Iris pigment epithelial cell (primary cell): ENCODE results near the gene DTYMK.
"Not testable (repeated sequence)": the region's sequence is repeated elsewhere in the genome, so short reads cannot be mapped to it uniquely, and the experiment has no call there.

Experiments used
- DNase-seq: peaks from one replicate; pipeline ENCODE4 v3.0.0-alpha.2; 2011; ENCODE audit warnings: low read depth

DTYMK gene

GRCh38 chr2:241671457-241672240 lies 15.0 kb downstream of the DTYMK start:
- no peak for DNase-seq

- DNase-seq, result no peak
Measured at GRCh38 chr2:241670333-241671110, 16.1 kb downstream of the DTYMK start.

- DNase-seq, result no peak
Measured at GRCh38 chr2:241668839-241669238, 17.8 kb downstream of the DTYMK start.

- DNase-seq, result no peak
Measured at GRCh38 chr2:241668354-241668753, 18.3 kb downstream of the DTYMK start.

- peak; percentile 51 for DNase-seq
Measured at GRCh38 chr2:241666627-241667400, 19.8 kb downstream of the DTYMK start.

- peak; percentile 25 for DNase-seq
Measured at GRCh38 chr2:241665731-241666440, 20.7 kb downstream of the DTYMK start.

- DNase-seq, result not testable (repeated sequence)
Measured at GRCh38 chr2:241662731-241663130, 23.9 kb downstream of the DTYMK start.

GRCh38 chr2:241660593-241661213 lies 25.9 kb downstream of the DTYMK start:
- DNase-seq, result no peak

- DNase-seq, result peak; percentile 81
Measured at GRCh38 chr2:241659150-241659739, 27.4 kb downstream of the DTYMK start.

- DNase-seq, result no peak
Measured at GRCh38 chr2:241658296-241658695, 28.3 kb downstream of the DTYMK start.

GRCh38 chr2:241657786-241658254 lies 28.8 kb downstream of the DTYMK start:
- no peak for DNase-seq

GRCh38 chr2:241656190-241656741 lies 30.3 kb downstream of the DTYMK start:
- no peak for DNase-seq

- DNase-seq, result no peak
Measured at GRCh38 chr2:241655516-241656189, 31.0 kb downstream of the DTYMK start.

GRCh38 chr2:241654551-241654950 lies 32.1 kb downstream of the DTYMK start:
- DNase-seq, result no peak

- no peak for DNase-seq
Measured at GRCh38 chr2:241653210-241653750, 33.3 kb downstream of the DTYMK start.

GRCh38 chr2:241652722-241653121 lies 33.9 kb downstream of the DTYMK start:
- DNase-seq, result no peak

- DNase-seq, result no peak
Measured at GRCh38 chr2:241652142-241652541, 34.5 kb downstream of the DTYMK start.

- DNase-seq, result no peak
Measured at GRCh38 chr2:241649927-241650326, 36.7 kb downstream of the DTYMK start.

GRCh38 chr2:241649404-241649803 lies 37.2 kb downstream of the DTYMK start:
- DNase-seq, result no peak

GRCh38 chr2:241648453-241648852 lies 38.2 kb downstream of the DTYMK start:
- no peak for DNase-seq
